Hepatocyte (in vitro differentiated cells): ENCODE measurements around the gene MICAL2.

ENCODE experiments used
- CTCF ChIP-seq: fragments of 200-600 bp; sonication (generic); IDR thresholded peaks from 2 replicates; pipeline ENCODE4 v1.5.1; 2016; ENCODE audit warnings: antibody characterized with exemption, mild to moderate bottlenecking; ENCODE audit not compliant: poor library complexity
- EZH2 ChIP-seq: fragments of 200-600 bp; sonication (generic); IDR thresholded peaks from 2 replicates; pipeline ENCODE4 v1.6.1; 2016; ENCODE audit warnings: antibody characterized with exemption, mild to moderate bottlenecking, borderline replicate concordance
- EZH2phosphoT487 ChIP-seq: fragments of 200-600 bp; sonication (generic); IDR thresholded peaks from one replicate; pipeline ENCODE4 v1.6.1; 2018; ENCODE audit warnings: antibody characterized with exemption, mild to moderate bottlenecking, low read depth, moderate library complexity; ENCODE audit not compliant: unreplicated experiment, severe bottlenecking

- TF ChIP-seq CTCF (no peak), EZH2 (no peak), EZH2phosphoT487 (no peak)
Measured at GRCh38 chr11:12157241-12157661, 46.9 kb downstream of the MICAL2 start.
